Esophagus squamous epithelium (tissue), 4 donors: Measurements from ENCODE around the gene INPP5D.

Experiments used
- CTCF ChIP-seq, 6 experiments: fragments of 450-650 bp in 4 of 6; fragments of 200-600 bp in 2 of 6; sonication (generic) in 2 of 6; IDR thresholded peaks; one replicate each; pipeline ENCODE4 v1.5.1; 2016 to 2019; ENCODE audit warnings: antibody characterized with exemption in 6 of 6, mild to moderate bottlenecking in 4 of 6, moderate library complexity in 4 of 6
- POLR2A ChIP-seq, 4 donors: fragments of 450-650 bp; IDR thresholded peaks; one replicate each; pipeline ENCODE4 v1.6.1; 2017; ENCODE audit warnings: antibody characterized with exemption in 4 of 4, mild to moderate bottlenecking in 4 of 4, moderate library complexity in 3 of 4

GRCh38 chr2:233034091-233034882 is 25.9 kb upstream of the INPP5D start:
- TF ChIP-seq CTCF (IDR thresholded peaks at IDR 0.05), result no peak
- TF ChIP-seq POLR2A (IDR thresholded peaks at IDR 0.05), result no peak
